PC-3 (cell line): ENCODE data around the gene LRP10. TPM values are rescaled to one million over a fixed set of nuclear protein-coding genes. Genes with fewer than 3 reads are reported as not detected.

Experiments
- ATAC-seq: fragments of 200-7000 bp; cut with Tn5 transposase; 2 replicates; pipeline ENCODE4 v1.9.1; 2020; ENCODE audit warnings: mild to moderate bottlenecking, moderate library complexity
- BruUV-seq: library from RNA; stranded (reverse); fragments of 400-500 nt; replicated peaks from 2 replicates; lab custom pipeline; 2021; lab: Mats Ljungman, UMichigan
- CTCF ChIA-PET: fragments of 300-600 bp; sonication (Branson Sonifier 250); formaldehyde crosslinking; loops from one replicate; lab custom pipeline; 2022; ENCODE audit warnings: antibody characterized with exemption; lab: Charles Lee
- POLR2A ChIA-PET: fragments of 300-600 bp; sonication (Branson Sonifier 250); formaldehyde crosslinking; loops from one replicate; lab custom pipeline; 2022; ENCODE audit warnings: antibody characterized with exemption; ENCODE audit not compliant: unreplicated experiment; lab: Charles Lee
- DNase-seq: peaks from one replicate; pipeline ENCODE4 v3.0.0-alpha.2; 2015
- H2AFZ ChIP-seq: fragments of 300-600 bp; sonication (generic); 2 replicates; pipeline ENCODE4 v1.6.0; 2016; ENCODE audit warnings: antibody characterized with exemption, low read length
- H3F3A ChIP-seq: fragments of 300-600 bp; sonication (generic); one replicate; pipeline ENCODE4 v1.6.0; 2017; ENCODE audit warnings: antibody characterized with exemption, low read length, control low read depth, mild to moderate bottlenecking; ENCODE audit not compliant: unreplicated experiment
- H3K27ac ChIP-seq: fragments of 300-600 bp; sonication (generic); 2 replicates; pipeline ENCODE4 v1.5.1; 2016; ENCODE audit warnings: mild to moderate bottlenecking, low read length
- H3K27me3 ChIP-seq: fragments of 300-600 bp; sonication (generic); 2 replicates; pipeline ENCODE4 v1.6.1; 2016; ENCODE audit warnings: low read length, mixed read lengths
- H3K36me3 ChIP-seq: fragments of 300-600 bp; sonication (generic); 2 replicates; pipeline ENCODE4 v1.6.1; 2016; ENCODE audit warnings: low read depth, mixed run types, low read length, mixed read lengths
- H3K4me1 ChIP-seq: fragments of 300-600 bp; sonication (generic); 2 replicates; pipeline ENCODE4 v1.5.1; 2016; ENCODE audit warnings: low read length; ENCODE audit not compliant: insufficient read depth
- H3K4me2 ChIP-seq: fragments of 300-600 bp; sonication (generic); 2 replicates; pipeline ENCODE4 v1.6.0; 2016; ENCODE audit warnings: low read length
- H3K4me3 ChIP-seq: fragments of 300-600 bp; sonication (generic); 2 replicates; pipeline ENCODE4 v1.5.1; 2016; ENCODE audit warnings: mild to moderate bottlenecking, low read length, mixed read lengths
- H3K79me2 ChIP-seq: fragments of 300-600 bp; sonication (generic); 2 replicates; pipeline ENCODE4 v1.6.1; 2017; ENCODE audit warnings: low read length, mixed read lengths
- H3K9ac ChIP-seq: fragments of 300-600 bp; sonication (generic); 2 replicates; pipeline ENCODE4 v1.6.0; 2016; ENCODE audit warnings: mild to moderate bottlenecking, low read length
- H3K9me2 ChIP-seq: fragments of 300-600 bp; sonication (generic); replicated peaks from 2 replicates; pipeline ENCODE4 v1.6.1; 2016; ENCODE audit warnings: mixed run types, low read length, mixed read lengths
- H3K9me3 ChIP-seq: fragments of 300-600 bp; sonication (generic); 2 replicates; pipeline ENCODE4 v1.6.1; 2016; ENCODE audit warnings: low read length, mixed read lengths
- H4K20me1 ChIP-seq: fragments of 300-600 bp; sonication (generic); 2 replicates; pipeline ENCODE4 v1.6.1; 2016; ENCODE audit warnings: low read length, mixed read lengths
- CTCF ChIP-seq: fragments of 300-600 bp; sonication (generic); conservative IDR thresholded peaks from 2 replicates; pipeline ENCODE4 v1.5.1; 2017; ENCODE audit warnings: antibody characterized with exemption, low read depth, mild to moderate bottlenecking, low read length
- EZH2 ChIP-seq: fragments of 300-600 bp; sonication (generic); IDR thresholded peaks from one replicate; pipeline ENCODE4 v1.6.1; 2017; ENCODE audit warnings: antibody characterized with exemption, mild to moderate bottlenecking, low read length; ENCODE audit not compliant: unreplicated experiment
- EZH2phosphoT487 ChIP-seq: fragments of 300-600 bp; sonication (generic); IDR thresholded peaks from 2 replicates; pipeline ENCODE4 v1.6.1; 2018; ENCODE audit warnings: mild to moderate bottlenecking, antibody characterized with exemption, low read length, borderline replicate concordance
- intact Hi-C: fragments of 100-400 bp; cut with micrococcal nuclease; formaldehyde crosslinking; loops from 2 replicates; pipeline ENCODE4 v1.9.0; 2023
- total RNA-seq: library from RNA; depleted of rRNA; stranded (reverse); fragments of >200 nt; gene quantifications from 2 replicates; pipeline ENCODE4 v1.2.3, GENCODE V29; 2014

Gene LRP10
- total RNA-seq, 1 experiment from 2014 or later, result 46.5 TPM

GRCh38 chr14:22918804-22919600 is 47.5 kb downstream of the LRP10 start, which contains the start of gene RBM23:
Gene RBM23 (minus strand): TSS chr14:22919149.
- ChIA-PET POLR2A (interaction anchor here (0.5 kb wide), 1 partner anchor 137 kb away, joined by 3 read pairs; no protein-coding TSS in a partner anchor), CTCF (interaction anchor here (0.6 kb wide), 1 partner anchor 11 kb away, joined by 3 read pairs; no protein-coding TSS in a partner anchor)
- Histone ChIP-seq H3K27ac (peak within 1 kb of the TSS; percentile 80), H3K4me3 (peak within 1 kb of the TSS; percentile 97), H2AFZ (peak within 1 kb of the TSS; percentile 88), H3K79me2 (peaks cover 49% of the 10 kb centered on the region), H3K4me2 (peak within 1 kb of the TSS; percentile 97), H3K4me1 (peaks cover 39% of the 10 kb centered on the region), H3K9me2 (no peaks in the 10 kb centered on the region), H4K20me1 (no peaks in the 10 kb centered on the region), H3F3A (no peaks in the 10 kb centered on the region), H3K36me3 (peaks cover 39% of the 10 kb centered on the region), H3K27me3 (no peaks in the 10 kb centered on the region), H3K9me3 (no peaks in the 10 kb centered on the region), H3K9ac (peak within 1 kb of the TSS; percentile 81)
- TF ChIP-seq EZH2phosphoT487 (no peak), CTCF (no peak), EZH2 (no peak)
- intact Hi-C loops, result loop anchor here (1.0 kb wide), 1 partner anchor 10 kb away; the partner anchor contains the start of gene PRMT5
- BruUV-seq, result no TSS peak
- DNase-seq, result peak; percentile 100
- ATAC-seq, result peak; percentile 96

DNA sequence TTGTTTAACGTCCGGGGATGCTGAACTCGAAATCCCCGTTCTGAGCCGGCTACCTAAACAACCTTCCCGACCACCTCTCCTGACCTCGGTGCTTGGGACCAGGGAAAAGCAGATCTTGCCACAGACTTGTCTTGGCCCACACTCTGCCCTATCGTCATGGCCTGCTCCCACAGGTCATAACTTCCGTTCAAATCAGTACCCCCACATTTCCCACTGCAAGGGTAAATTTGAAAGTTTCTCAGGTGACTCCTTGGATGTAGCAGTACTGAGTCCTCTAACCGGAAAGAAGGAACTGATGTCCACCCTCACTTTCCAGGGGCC is 48.0 kb downstream of the LRP10 start:
- POLR2A ChIA-PET, result interaction anchor here (0.5 to 0.7 kb wide), 3 partner anchors 10 to 138 kb away, joined by 3 to 4 read pairs (median 3); partner anchors contain the start of gene PRMT5
- intact Hi-C loops, result loop anchor here (1.0 kb wide), 1 partner anchor 10 kb away; the partner anchor contains the start of gene PRMT5

More for the DNA sequence above, 48.0 kb downstream of the LRP10 start:
- H3K9ac ChIP-seq, result no peak overlapping the region
- H3K4me2 ChIP-seq, result peak overlapping the region; percentile 77
- no peaks in the 10 kb centered on the region for H3K9me3 ChIP-seq
- no peak for ATAC-seq
- H3K27me3 ChIP-seq, result no peaks in the 10 kb centered on the region
- peak overlapping the region; percentile 19; the same call in 1 of the 2 replicates for H2AFZ ChIP-seq
- H3K79me2 ChIP-seq, result peaks cover 50% of the 10 kb centered on the region
- CTCF ChIA-PET, result no interaction called here
- H3F3A ChIP-seq, result no peaks in the 10 kb centered on the region
- peak overlapping the region; percentile 26; the same call in 1 of the 2 replicates for H3K27ac ChIP-seq
- peak overlapping the region; percentile 48; the same call in 1 of the 2 replicates for H3K4me3 ChIP-seq
- TSS peak; percentile 96 for BruUV-seq
- peaks cover 43% of the 10 kb centered on the region for H3K36me3 ChIP-seq
- DNase-seq, result no peak
- TF ChIP-seq CTCF (no peak), EZH2phosphoT487 (no peak), EZH2 (no peak)
- H4K20me1 ChIP-seq, result no peaks in the 10 kb centered on the region
- H3K9me2 ChIP-seq, result no peaks in the 10 kb centered on the region
- H3K4me1 ChIP-seq, result peaks cover 39% of the 10 kb centered on the region
